OCI-LY7 (cell line): ENCODE measurements around the gene CPNE4. TPM values are rescaled to one million over a fixed set of nuclear protein-coding genes. Genes with fewer than 3 reads are reported as not detected.

Experiments
- BruUV-seq: library from RNA; stranded (reverse); fragments of 400-500 nt; replicated peaks from 2 replicates; lab custom pipeline; 2021; lab: Mats Ljungman, UMichigan
- CTCF ChIA-PET: fragments of 300-600 bp; sonication (Branson Sonifier 250); formaldehyde crosslinking; loops from one replicate; lab custom pipeline; 2022; ENCODE audit warnings: antibody characterized with exemption; ENCODE audit not compliant: unreplicated experiment; lab: Charles Lee
- POLR2A ChIA-PET: fragments of 300-600 bp; sonication (Branson Sonifier 250); formaldehyde crosslinking; loops from one replicate; lab custom pipeline; 2022; ENCODE audit warnings: antibody characterized with exemption; lab: Charles Lee
- DNase-seq: peaks from one replicate; pipeline ENCODE4 v3.0.0-alpha.2; 2015; ENCODE audit warnings: low spot score
- H2AFZ ChIP-seq: fragments of 200-600 bp; sonication (generic), shearing (Covaris generic); 2 replicates; pipeline ENCODE4 v1.6.1; 2014; ENCODE audit warnings: mild to moderate bottlenecking, antibody characterized with exemption, low read length, moderate library complexity
- H3K27ac ChIP-seq: fragments of 200-600 bp; sonication (generic); 2 replicates; pipeline ENCODE4 v1.5.1; 2014; ENCODE audit warnings: mixed run types, low read depth, mild to moderate bottlenecking, moderate library complexity, low read length, inconsistent platforms; ENCODE audit not compliant: poor library complexity, severe bottlenecking
- H3K36me3 ChIP-seq: fragments of 200-600 bp; sonication (generic); 2 replicates; pipeline ENCODE4 v1.6.1; 2014; ENCODE audit warnings: mild to moderate bottlenecking, antibody characterized with exemption, low read length, moderate library complexity, mixed read lengths; ENCODE audit not compliant: insufficient read depth
- H3K4me1 ChIP-seq: fragments of 200-600 bp; sonication (generic); 2 replicates; pipeline ENCODE4 v1.5.1; 2014; ENCODE audit warnings: mild to moderate bottlenecking, low read length; ENCODE audit not compliant: insufficient read depth, poor library complexity, severe bottlenecking
- H3K4me2 ChIP-seq: fragments of 200-600 bp; sonication (generic); 2 replicates; pipeline ENCODE4 v1.6.1; 2014; ENCODE audit warnings: mild to moderate bottlenecking, low read length
- H3K4me3 ChIP-seq: fragments of 200-600 bp; sonication (generic); 2 replicates; pipeline ENCODE4 v1.5.1; 2014; ENCODE audit warnings: mild to moderate bottlenecking, low read depth, low read length; ENCODE audit not compliant: poor library complexity, severe bottlenecking
- H3K79me2 ChIP-seq: fragments of 200-600 bp; sonication (generic); 2 replicates; pipeline ENCODE4 v1.6.1; 2016; ENCODE audit warnings: low read depth, mild to moderate bottlenecking, low read length, moderate library complexity, mixed read lengths; ENCODE audit not compliant: insufficient read depth
- H3K9me2 ChIP-seq: fragments of 200-600 bp; sonication (generic); 2 replicates; pipeline ENCODE4 v1.6.1; 2016; ENCODE audit warnings: mild to moderate bottlenecking, low read length, mixed read lengths; ENCODE audit not compliant: insufficient read depth
- H3K9me3 ChIP-seq: fragments of 200-600 bp; sonication (generic); 2 replicates; pipeline ENCODE4 v1.6.1; 2014; ENCODE audit warnings: mild to moderate bottlenecking, mixed run types, low read length, mixed read lengths
- H4K20me1 ChIP-seq: fragments of 200-600 bp; sonication (generic); 2 replicates; pipeline ENCODE4 v1.6.1; 2014; ENCODE audit warnings: mild to moderate bottlenecking, antibody characterized with exemption, low read length, moderate library complexity, mixed read lengths; ENCODE audit not compliant: insufficient read depth
- CTCF ChIP-seq: fragments of 200-600 bp; sonication (generic); conservative IDR thresholded peaks from 2 replicates; pipeline ENCODE4 v1.5.1; 2014; ENCODE audit warnings: mild to moderate bottlenecking, antibody characterized with exemption, low read length, moderate library complexity, mixed read lengths
- EZH2phosphoT487 ChIP-seq: fragments of 200-600 bp; sonication (generic); IDR thresholded peaks from 2 replicates; pipeline ENCODE4 v1.6.1; 2018; ENCODE audit warnings: low read depth, borderline replicate concordance, mild to moderate bottlenecking, mixed run types, antibody characterized with exemption, low read length, moderate library complexity, mixed read lengths
- intact Hi-C: fragments of 100-400 bp; cut with micrococcal nuclease; formaldehyde crosslinking; loops from one replicate; pipeline ENCODE4 v1.10.0; 2022; ENCODE audit not compliant: unreplicated experiment
- total RNA-seq, 2 experiments: library from RNA; depleted of rRNA in 1 of 2; stranded (reverse); fragments of >200 nt in 1 of 2; shearing (Covaris generic) in 1 of 2; gene quantifications; 2 replicates each; pipeline ENCODE4 v1.2.3, GENCODE V29; 2014 to 2022

The CPNE4 gene
- total RNA-seq, 2 experiments from 2014 or later = not detected

GRCh38 chr3:131620977-131621376 lies 413.8 kb downstream of the CPNE4 start:
- Histone ChIP-seq H3K4me1 (no peaks in the 10 kb centered on the region), H3K9me3 (no peaks in the 10 kb centered on the region), H3K9me2 (no peaks in the 10 kb centered on the region), H3K27ac (no peak overlapping the region), H2AFZ (no peak overlapping the region), H3K4me2 (no peak overlapping the region), H4K20me1 (no peaks in the 10 kb centered on the region), H3K79me2 (no peaks in the 10 kb centered on the region), H3K36me3 (no peaks in the 10 kb centered on the region), H3K4me3 (no peak overlapping the region)
- DNase-seq = no peak
- intact Hi-C loops = no loop called here
- TF ChIP-seq EZH2phosphoT487 (no peak), CTCF (no peak)
- no TSS peak for BruUV-seq
- ChIA-PET CTCF (no interaction called here), POLR2A (no interaction called here)

- Histone ChIP-seq H3K27ac (no peak overlapping the region), H3K79me2 (no peaks in the 10 kb centered on the region), H2AFZ (no peak overlapping the region), H4K20me1 (no peaks in the 10 kb centered on the region), H3K4me1 (no peaks in the 10 kb centered on the region), H3K4me2 (no peak overlapping the region), H3K36me3 (no peaks in the 10 kb centered on the region), H3K4me3 (no peak overlapping the region), H3K9me3 (no peaks in the 10 kb centered on the region), H3K9me2 (no peaks in the 10 kb centered on the region)
- intact Hi-C loops = no loop called here
- DNase-seq = no peak
- ChIA-PET POLR2A (no interaction called here), CTCF (no interaction called here)
- no TSS peak for BruUV-seq
- no peak for TF ChIP-seq CTCF
- no peak for TF ChIP-seq EZH2phosphoT487
Measured at GRCh38 chr3:131619821-131620220, 415.0 kb downstream of the CPNE4 start.

- ChIA-PET CTCF (no interaction called here), POLR2A (interaction anchor here (1.9 kb wide), 1 partner anchor 9 kb away, joined by 8 read pairs; no protein-coding TSS in a partner anchor)
- Histone ChIP-seq H3K4me3 (no peak overlapping the region), H2AFZ (no peak overlapping the region), H3K4me2 (no peak overlapping the region), H3K79me2 (no peaks in the 10 kb centered on the region), H4K20me1 (no peaks in the 10 kb centered on the region), H3K4me1 (no peaks in the 10 kb centered on the region), H3K9me2 (no peaks in the 10 kb centered on the region), H3K27ac (no peak overlapping the region), H3K36me3 (no peaks in the 10 kb centered on the region), H3K9me3 (no peaks in the 10 kb centered on the region)
- BruUV-seq = no TSS peak
- intact Hi-C loops = no loop called here
- TF ChIP-seq EZH2phosphoT487 (no peak), CTCF (no peak)
- no peak for DNase-seq
Measured at GRCh38 chr3:131616719-131617118, 418.1 kb downstream of the CPNE4 start.
